ENCODE results near the gene DNAAF1. TPM values are rescaled to one million over a fixed set of nuclear protein-coding genes. Genes with fewer than 3 reads are reported as not detected.
A peak's percentile ranks its signal among the peaks of the same experiment; 100 is the strongest.

The DNAAF1 gene
- total RNA-seq, 1 donor from 2014 or later: under 0.01 TPM

GRCh38 chr16:84159800-84160199 is 14.7 kb downstream of the DNAAF1 start:
- no peak for DNase-seq (ENCODE audit: low read depth in 2 of 2)

- DNase-seq (ENCODE audit: low read depth in 2 of 2): no peak
These were observed 15.9 kb downstream of the DNAAF1 start for GRCh38 chr16:84161037-84161436.

GRCh38 chr16:84161801-84162200 is 16.7 kb downstream of the DNAAF1 start:
- no peak for DNase-seq (ENCODE audit: low read depth in 2 of 2)

DNA sequence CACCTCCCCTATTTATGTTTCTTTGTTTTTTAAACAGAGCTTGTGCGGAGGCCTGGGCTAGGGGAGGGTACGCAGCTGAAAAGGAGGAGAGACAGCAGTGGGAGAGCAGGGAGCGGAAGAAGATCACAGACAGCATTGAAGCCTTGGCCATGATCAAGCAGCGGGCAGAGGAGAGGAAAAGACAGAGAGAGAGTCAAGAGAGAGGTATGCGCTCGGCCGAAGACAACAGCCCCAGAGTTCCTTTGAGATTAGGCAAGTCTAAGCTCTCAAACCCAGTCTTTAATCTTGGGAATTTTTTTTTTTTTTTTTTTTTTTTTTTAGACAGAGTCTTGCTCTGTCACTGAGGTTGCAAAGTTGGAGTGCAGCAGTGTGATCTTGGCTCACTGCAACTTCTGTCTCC is 20.6 kb downstream of the DNAAF1 start:
- no peak for DNase-seq (ENCODE audit: low read depth in 2 of 2)

DNA sequence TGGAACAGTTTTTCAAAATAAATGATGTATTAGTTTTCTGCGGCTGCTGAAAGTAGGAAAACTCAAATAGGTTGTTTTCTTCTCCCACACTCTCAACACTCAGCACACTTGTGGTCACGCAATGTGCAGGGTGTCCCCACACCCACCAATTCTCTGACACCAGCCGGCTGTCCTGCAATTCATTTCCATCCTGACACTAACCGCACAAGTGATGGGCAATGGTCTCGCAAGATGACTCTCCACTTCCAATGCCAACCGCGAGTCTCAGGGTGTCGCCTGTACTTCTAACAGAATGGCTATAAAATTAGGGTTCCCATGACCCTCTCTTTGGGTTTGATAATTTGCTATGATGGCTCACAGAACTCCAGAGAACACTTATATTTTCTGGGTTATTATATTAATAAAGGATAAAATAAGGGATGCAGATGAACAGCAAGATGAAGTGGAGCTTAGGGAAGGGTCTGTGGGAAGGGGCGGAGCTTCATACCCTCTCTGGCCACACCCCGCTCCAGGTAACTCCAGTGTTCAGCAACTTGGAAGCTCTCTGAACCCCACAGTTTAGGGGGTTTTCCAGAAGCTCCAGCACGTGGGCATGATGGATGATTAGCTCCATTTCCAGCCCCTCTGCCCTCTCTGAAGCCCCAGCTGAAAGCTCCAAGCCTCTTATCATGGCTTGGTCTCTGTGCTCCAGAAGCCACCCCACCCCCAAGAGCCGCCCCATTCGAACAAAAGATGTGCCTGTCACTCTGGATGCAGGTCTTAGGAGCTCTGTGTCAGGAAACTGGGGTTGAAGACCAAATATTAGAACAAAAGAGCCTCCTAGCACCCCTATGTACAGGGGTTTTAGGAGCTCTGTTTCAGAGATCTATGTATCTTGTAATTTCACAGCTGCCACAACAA is 21.9 kb downstream of the DNAAF1 start:
- DNase-seq (ENCODE audit: low read depth in 2 of 2): no peak

DNA sequence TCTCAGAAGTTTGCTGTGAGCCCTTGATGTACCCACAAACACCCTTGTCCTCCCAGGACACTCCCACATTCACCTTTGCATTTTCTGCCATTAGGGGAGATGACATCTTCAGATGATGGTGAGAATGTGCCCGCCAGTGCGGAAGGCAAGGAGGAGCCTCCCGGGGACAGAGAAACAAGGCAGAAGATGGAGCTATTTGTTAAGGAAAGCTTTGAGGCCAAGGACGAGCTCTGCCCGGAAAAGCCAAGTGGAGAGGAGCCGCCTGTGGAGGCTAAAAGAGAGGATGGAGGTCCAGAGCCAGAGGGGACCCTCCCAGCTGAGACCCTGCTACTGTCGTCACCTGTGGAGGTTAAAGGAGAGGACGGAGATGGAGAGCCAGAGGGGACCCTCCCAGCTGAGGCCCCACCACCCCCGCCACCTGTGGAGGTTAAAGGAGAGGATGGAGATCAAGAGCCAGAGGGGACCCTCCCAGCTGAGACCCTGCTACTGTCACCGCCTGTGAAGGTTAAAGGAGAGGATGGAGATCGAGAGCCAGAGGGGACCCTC is 24.7 kb downstream of the DNAAF1 start:
- no peak for DNase-seq (ENCODE audit: low read depth in 2 of 2)

DNA sequence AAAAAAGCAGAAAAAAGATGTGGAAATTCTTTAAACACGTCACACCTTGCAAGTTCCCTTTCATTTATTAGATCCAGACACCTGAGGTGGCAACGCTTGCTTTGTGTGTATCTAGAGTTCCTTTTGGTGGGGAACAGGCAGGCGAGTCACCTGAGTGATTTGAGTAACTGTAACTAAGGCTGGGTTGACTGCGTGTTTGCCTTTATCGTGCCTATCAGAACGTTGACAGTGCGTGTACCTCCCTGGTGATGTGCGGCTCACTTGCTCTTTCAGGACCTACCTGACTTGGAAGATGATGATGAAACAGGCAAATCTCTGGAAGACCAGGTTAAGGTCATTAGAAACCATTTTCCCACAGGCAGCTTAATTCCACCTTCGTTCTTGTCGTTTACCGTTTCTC is 29.3 kb downstream of the DNAAF1 start:
- no peak for DNase-seq (ENCODE audit: low read depth in 2 of 2)

DNA sequence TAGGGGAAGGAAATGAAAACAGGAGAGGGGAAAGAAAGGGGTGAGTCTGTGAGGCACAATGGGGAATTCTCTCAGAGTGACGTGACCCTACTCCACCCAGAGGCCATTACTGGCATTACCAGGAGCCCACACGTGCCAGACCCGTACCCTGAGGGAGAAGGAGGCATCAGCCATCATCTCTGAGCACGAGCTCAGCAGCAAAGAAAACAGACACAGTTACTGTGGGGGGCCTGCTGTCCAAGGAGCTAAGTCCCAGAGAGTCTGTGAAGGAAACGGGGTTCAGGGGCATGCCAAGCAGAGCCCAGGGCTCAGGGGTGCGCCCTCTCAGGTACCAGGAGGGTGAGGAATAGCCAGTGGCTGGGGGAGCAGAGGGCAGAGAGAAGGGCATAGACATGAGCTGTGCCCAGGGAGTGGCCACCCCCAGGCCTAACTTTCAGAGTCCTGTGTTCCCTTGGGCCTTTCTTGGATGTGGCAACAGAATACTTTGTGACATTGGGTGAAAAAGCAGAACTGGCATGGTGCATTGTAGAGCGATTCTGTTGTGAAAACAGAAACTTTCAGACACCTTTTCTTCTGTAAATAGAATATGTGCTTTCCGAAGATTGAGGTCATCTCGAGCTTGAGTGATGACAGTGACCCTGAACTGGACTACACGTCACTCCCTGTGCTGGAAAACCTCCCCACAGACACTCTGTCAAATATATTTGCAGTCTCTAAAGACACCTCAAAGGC is 30.4 kb downstream of the DNAAF1 start:
- DNase-seq (ENCODE audit: low read depth in 2 of 2): peak; percentile 53 to 70

GRCh38 chr16:84176192-84177053 is 31.3 kb downstream of the DNAAF1 start:
- no peak for DNase-seq (ENCODE audit: low read depth in 2 of 2)

- peak in 1 of 2 donors; percentile 25 for DNase-seq (ENCODE audit: low read depth in 2 of 2)
These were observed 32.6 kb downstream of the DNAAF1 start for GRCh38 chr16:84177741-84178073.

GRCh38 chr16:84178146-84178765 is 33.1 kb downstream of the DNAAF1 start:
- no peak for DNase-seq (ENCODE audit: low read depth in 2 of 2)

- DNase-seq (ENCODE audit: low read depth in 2 of 2): no peak
These were observed 33.9 kb downstream of the DNAAF1 start for GRCh38 chr16:84178892-84179611.

GRCh38 chr16:84179612-84180320 is 34.7 kb downstream of the DNAAF1 start:
- DNase-seq (ENCODE audit: low read depth in 2 of 2): no peak

- no peak for DNase-seq (ENCODE audit: low read depth in 2 of 2)
These were observed 35.5 kb downstream of the DNAAF1 start for GRCh38 chr16:84180519-84181140.

GRCh38 chr16:84181144-84181915 is 36.2 kb downstream of the DNAAF1 start:
- no peak for DNase-seq (ENCODE audit: low read depth in 2 of 2)

- DNase-seq (ENCODE audit: low read depth in 2 of 2): no peak
These were observed 37.0 kb downstream of the DNAAF1 start for GRCh38 chr16:84182104-84182503.

GRCh38 chr16:84182680-84183571 is 37.8 kb downstream of the DNAAF1 start:
- no peak for DNase-seq (ENCODE audit: low read depth in 2 of 2)

- no peak for DNase-seq (ENCODE audit: low read depth in 2 of 2)
These were observed 38.4 kb downstream of the DNAAF1 start for GRCh38 chr16:84183572-84183875.
